H9 (cell line): ENCODE measurements around the gene MAD1L1. TPM values are rescaled to one million over a fixed set of nuclear protein-coding genes. Genes with fewer than 3 reads are reported as not detected.

Source experiments
- DNase-seq: peaks from one replicate; pipeline ENCODE4 v3.0.0-alpha.2; 2017
- H2AFZ ChIP-seq: one replicate; pipeline ENCODE4 v1.6.1; 2013; ENCODE audit warnings: mild to moderate bottlenecking, low read length, control low read depth, moderate library complexity
- H2AK5ac ChIP-seq: 2 replicates; pipeline ENCODE4 v1.6.1; 2013; ENCODE audit warnings: low read length, control low read depth, mixed read lengths; ENCODE audit not compliant: insufficient read length
- H2BK120ac ChIP-seq: one replicate; pipeline ENCODE4 v1.6.1; 2013; ENCODE audit warnings: low read depth, mild to moderate bottlenecking, low read length, control low read depth, inconsistent platforms; ENCODE audit not compliant: poor library complexity, severe bottlenecking
- H2BK12ac ChIP-seq: 2 replicates; pipeline ENCODE4 v1.6.1; 2013; ENCODE audit warnings: low read length, control low read depth, mixed read lengths, low read depth; ENCODE audit not compliant: insufficient read length
- H2BK15ac ChIP-seq: 2 replicates; pipeline ENCODE4 v1.6.1; 2013; ENCODE audit warnings: low read depth, low read length, control low read depth
- H2BK20ac ChIP-seq: one replicate; pipeline ENCODE4 v1.6.1; 2013; ENCODE audit warnings: low read depth, mild to moderate bottlenecking, low read length, control low read depth, inconsistent platforms; ENCODE audit not compliant: poor library complexity, severe bottlenecking
- H2BK5ac ChIP-seq: 2 replicates; pipeline ENCODE4 v1.6.1; 2013; ENCODE audit warnings: low read length, control low read depth, mixed read lengths; ENCODE audit not compliant: insufficient read length
- H3K14ac ChIP-seq: 2 replicates; pipeline ENCODE4 v1.6.1; 2013; ENCODE audit warnings: low read length, control low read depth; ENCODE audit not compliant: insufficient read depth
- H3K18ac ChIP-seq: 2 replicates; pipeline ENCODE4 v1.6.1; 2013; ENCODE audit warnings: low read depth, mild to moderate bottlenecking, mixed read lengths, low read length, control low read depth; ENCODE audit not compliant: insufficient read length
- H3K23ac ChIP-seq: 2 replicates; pipeline ENCODE4 v1.6.1; 2013; ENCODE audit warnings: low read length, control low read depth, mixed read lengths, low read depth; ENCODE audit not compliant: insufficient read length
- H3K23me2 ChIP-seq: 2 replicates; pipeline ENCODE4 v1.6.1; 2013; ENCODE audit warnings: low read depth, mild to moderate bottlenecking, mixed read lengths, low read length, control low read depth; ENCODE audit not compliant: insufficient read length, poor library complexity, severe bottlenecking
- H3K27ac ChIP-seq: 2 replicates; pipeline ENCODE4 v1.5.1; 2013; ENCODE audit warnings: low read length, control low read depth, mixed read lengths, low read depth; ENCODE audit not compliant: insufficient read length
- H3K27me3 ChIP-seq: 2 replicates; pipeline ENCODE4 v1.6.1; 2013; ENCODE audit warnings: low read length, control low read depth, inconsistent platforms; ENCODE audit not compliant: insufficient read depth
- H3K4ac ChIP-seq: 2 replicates; pipeline ENCODE4 v1.6.1; 2013; ENCODE audit warnings: low read depth, mild to moderate bottlenecking, control low read depth, inconsistent platforms, low read length, moderate library complexity
- H3K4me1 ChIP-seq: 2 replicates; pipeline ENCODE4 v1.6.1; 2013; ENCODE audit warnings: low read length, control low read depth, inconsistent platforms; ENCODE audit not compliant: insufficient read depth
- H3K4me2 ChIP-seq: 2 replicates; pipeline ENCODE4 v1.6.1; 2013; ENCODE audit warnings: low read length, control low read depth, mixed read lengths; ENCODE audit not compliant: insufficient read length, insufficient read depth
- H3K56ac ChIP-seq: 2 replicates; pipeline ENCODE4 v1.6.1; 2013; ENCODE audit warnings: low read depth, mild to moderate bottlenecking, mixed read lengths, low read length, control low read depth; ENCODE audit not compliant: insufficient read length
- H3K79me1 ChIP-seq: 2 replicates; pipeline ENCODE4 v1.6.1; 2013; ENCODE audit warnings: low read depth, mild to moderate bottlenecking, moderate library complexity, low read length, control low read depth, inconsistent platforms; ENCODE audit not compliant: insufficient read depth, poor library complexity, severe bottlenecking
- H3K79me2 ChIP-seq: 2 replicates; pipeline ENCODE4 v1.6.1; 2013; ENCODE audit warnings: low read length, control low read depth, inconsistent platforms; ENCODE audit not compliant: insufficient read depth
- H3K9ac ChIP-seq: 2 replicates; pipeline ENCODE4 v1.6.1; 2013; ENCODE audit warnings: low read length, control low read depth, mixed read lengths; ENCODE audit not compliant: insufficient read length; ENCODE audit errors: extremely low read depth
- H3K9me3 ChIP-seq: one replicate; pipeline ENCODE4 v1.6.1; 2013; ENCODE audit warnings: low read depth, low read length, inconsistent platforms; ENCODE audit not compliant: control insufficient read depth
- H3T11ph ChIP-seq: one replicate; pipeline ENCODE4 v1.6.1; 2013; ENCODE audit warnings: mild to moderate bottlenecking, low read length, control low read depth, inconsistent platforms
- H4K20me1 ChIP-seq: one replicate; pipeline ENCODE4 v1.6.1; 2013; ENCODE audit not compliant: control insufficient read depth, insufficient read length, insufficient read depth
- H4K5ac ChIP-seq: 2 replicates; pipeline ENCODE4 v1.6.1; 2013; ENCODE audit warnings: low read depth, mild to moderate bottlenecking, mixed read lengths, low read length, control low read depth; ENCODE audit not compliant: insufficient read length
- H4K8ac ChIP-seq: replicated peaks from 2 replicates; pipeline ENCODE4 v1.6.1; 2013; ENCODE audit warnings: low read length, control low read depth, mixed read lengths, low read depth; ENCODE audit not compliant: insufficient read length
- H4K91ac ChIP-seq: 2 replicates; pipeline ENCODE4 v1.6.1; 2013; ENCODE audit warnings: low read depth, mild to moderate bottlenecking, moderate library complexity, mixed read lengths, low read length, control low read depth; ENCODE audit not compliant: insufficient read length
- H3K27ac Mint-ChIP-seq, 3 experiments: 2 replicates in 2 of 3; 3 replicates in 1 of 3; pipeline ENCODE4 v1.8.0; 2020 to 2021; ENCODE audit warnings: mixed read lengths in 3 of 3, mild to moderate bottlenecking in 1 of 3, moderate library complexity in 1 of 3
- H3K27me3 Mint-ChIP-seq: 2 replicates; pipeline ENCODE4 v1.8.0; 2021; ENCODE audit warnings: low read depth, mild to moderate bottlenecking, moderate library complexity, mixed read lengths
- H3K36me3 Mint-ChIP-seq, 3 experiments: 2 replicates in 2 of 3; 3 replicates in 1 of 3; pipeline ENCODE4 v1.8.0; 2020 to 2021; ENCODE audit warnings: low read depth in 3 of 3, mixed read lengths in 3 of 3; ENCODE audit not compliant: insufficient read depth in 1 of 3
- H3K4me1 Mint-ChIP-seq, 2 experiments: 2 replicates each; pipeline ENCODE4 v1.8.0; 2020; ENCODE audit warnings: mixed read lengths in 2 of 2
- H3K4me3 Mint-ChIP-seq, 2 experiments: 2 replicates in 1 of 2; 3 replicates in 1 of 2; pipeline ENCODE4 v1.8.0; 2020 to 2021; ENCODE audit warnings: mild to moderate bottlenecking in 2 of 2, mixed read lengths in 2 of 2, moderate library complexity in 1 of 2
- H3K9me3 Mint-ChIP-seq, 2 experiments: 2 replicates in 1 of 2; 3 replicates in 1 of 2; pipeline ENCODE4 v1.8.0; 2020; ENCODE audit warnings: mild to moderate bottlenecking in 2 of 2, mixed read lengths in 2 of 2, moderate library complexity in 1 of 2
- WGBS: extraction: QIAGEN DNeasy Blood & Tissue Kit; methylation state at CpG from one replicate; pipeline ENCODE4 v1.1.7; 2013; ENCODE audit warnings: missing lambda C conversion rate, low lambda C conversion rate, mixed read lengths; ENCODE audit not compliant: insufficient read length; ENCODE audit errors: extremely low coverage; 5-methylcytosine and 5-hydroxymethylcytosine counted together
- total RNA-seq: library from RNA; stranded (reverse); gene quantifications from 2 replicates; pipeline ENCODE4 v1.2.1, GENCODE V29; 2021
- TF ChIP-seq, protein P1 (sequence below): fragments of 200-600 bp; sonication (generic); conservative IDR thresholded peaks from 3 replicates; pipeline ENCODE4 v1.8.0; 2021; ENCODE audit warnings: antibody characterized with exemption, mild to moderate bottlenecking

MAD1L1 gene
- total RNA-seq, 1 experiment from 2014 or later: 39.0 TPM

DNA sequence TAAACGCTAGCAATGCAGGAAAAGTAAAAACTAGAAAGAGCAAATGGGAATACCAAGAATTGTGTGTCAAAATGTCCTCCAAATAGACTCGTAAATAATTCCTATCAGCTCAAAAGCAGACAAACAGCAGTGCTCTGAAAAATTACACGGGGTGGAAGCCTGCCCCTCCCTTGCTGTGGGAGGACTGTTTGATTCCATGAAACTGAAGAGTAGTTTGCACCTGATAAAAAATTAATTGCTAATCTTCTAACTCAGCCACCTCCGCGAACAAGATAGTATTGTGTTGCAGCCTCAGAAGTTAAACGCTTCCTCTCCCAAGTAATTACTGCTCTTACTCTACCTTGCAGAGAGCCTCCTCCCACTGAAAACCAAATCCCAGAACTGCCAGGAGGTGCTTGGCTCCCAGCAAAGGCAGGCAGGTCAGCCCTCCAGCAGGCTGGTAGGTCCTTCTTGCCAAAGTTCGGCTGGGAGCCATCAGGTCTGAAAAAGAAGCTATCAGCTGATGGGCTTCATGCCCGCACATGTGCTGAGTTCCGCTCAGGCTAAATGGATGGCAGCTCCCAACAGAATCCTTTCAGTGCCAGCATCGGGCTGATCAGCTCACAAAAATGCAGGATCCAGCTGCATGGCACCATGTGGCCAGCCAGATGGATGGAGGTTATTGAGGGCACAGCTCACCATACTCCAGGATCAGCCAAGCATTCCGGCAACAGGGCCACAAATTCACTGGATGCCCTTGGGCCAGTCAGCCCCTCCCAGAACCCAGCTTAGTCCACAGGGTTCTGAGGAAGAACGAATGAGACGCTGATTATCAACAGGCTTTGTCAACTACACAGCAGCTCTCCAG lies 37.1 kb downstream of the MAD1L1 start:
- no peak overlapping the region for H2BK120ac ChIP-seq
- H3K23me2 ChIP-seq: no peaks in the 10 kb centered on the region
- H3K4me1 ChIP-seq: no peaks in the 10 kb centered on the region
- TF ChIP-seq, protein P1, sequence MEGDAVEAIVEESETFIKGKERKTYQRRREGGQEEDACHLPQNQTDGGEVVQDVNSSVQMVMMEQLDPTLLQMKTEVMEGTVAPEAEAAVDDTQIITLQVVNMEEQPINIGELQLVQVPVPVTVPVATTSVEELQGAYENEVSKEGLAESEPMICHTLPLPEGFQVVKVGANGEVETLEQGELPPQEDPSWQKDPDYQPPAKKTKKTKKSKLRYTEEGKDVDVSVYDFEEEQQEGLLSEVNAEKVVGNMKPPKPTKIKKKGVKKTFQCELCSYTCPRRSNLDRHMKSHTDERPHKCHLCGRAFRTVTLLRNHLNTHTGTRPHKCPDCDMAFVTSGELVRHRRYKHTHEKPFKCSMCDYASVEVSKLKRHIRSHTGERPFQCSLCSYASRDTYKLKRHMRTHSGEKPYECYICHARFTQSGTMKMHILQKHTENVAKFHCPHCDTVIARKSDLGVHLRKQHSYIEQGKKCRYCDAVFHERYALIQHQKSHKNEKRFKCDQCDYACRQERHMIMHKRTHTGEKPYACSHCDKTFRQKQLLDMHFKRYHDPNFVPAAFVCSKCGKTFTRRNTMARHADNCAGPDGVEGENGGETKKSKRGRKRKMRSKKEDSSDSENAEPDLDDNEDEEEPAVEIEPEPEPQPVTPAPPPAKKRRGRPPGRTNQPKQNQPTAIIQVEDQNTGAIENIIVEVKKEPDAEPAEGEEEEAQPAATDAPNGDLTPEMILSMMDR: no peak
- H4K8ac ChIP-seq: no peak overlapping the region
- H3T11ph ChIP-seq: no peak overlapping the region
- H2AFZ ChIP-seq: no peak overlapping the region
- Mint-ChIP-seq H3K4me1 (no peaks in the 10 kb centered on the region), H3K9me3 (peaks cover 3 to 10% of the 10 kb centered on the region in 2 experiments; a peak in 4 of 5 replicates), H3K4me3 (no peak overlapping the region), H3K36me3 (peaks cover 39 to 59% (median 47%) of the 10 kb centered on the region in 3 experiments), H3K27me3 (no peaks in the 10 kb centered on the region), H3K27ac (no peak overlapping the region)
- H3K27me3 ChIP-seq: no peaks in the 10 kb centered on the region; the same call in 1 of the 2 replicates
- no peaks in the 10 kb centered on the region; the same call in 1 of the 2 replicates for H3K79me2 ChIP-seq
- no peak overlapping the region for H2BK5ac ChIP-seq
- H3K4ac ChIP-seq: no peak overlapping the region
- H3K9me3 ChIP-seq: no peaks in the 10 kb centered on the region
- H3K23ac ChIP-seq: no peak overlapping the region
- no peak overlapping the region for H4K91ac ChIP-seq
- WGBS: no CpG with 5 or more reads among the region's 13 CpGs
- H2BK12ac ChIP-seq: no peak overlapping the region
- no peak overlapping the region for H3K27ac ChIP-seq
- no peak overlapping the region for H3K56ac ChIP-seq
- no peak overlapping the region for H2BK15ac ChIP-seq
- H2BK20ac ChIP-seq: no peak overlapping the region
- H3K9ac ChIP-seq: no peak overlapping the region
- no peak overlapping the region for H3K18ac ChIP-seq
- DNase-seq: no peak
- H3K4me2 ChIP-seq: no peak overlapping the region
- no peaks in the 10 kb centered on the region for H3K79me1 ChIP-seq
- H2AK5ac ChIP-seq: no peak overlapping the region
- no peak overlapping the region for H3K14ac ChIP-seq
- H4K5ac ChIP-seq: no peak overlapping the region
- H4K20me1 ChIP-seq: no peaks in the 10 kb centered on the region
